ENCODE results near the gene USP48. TPM values are rescaled to one million over a fixed set of nuclear protein-coding genes. Genes with fewer than 3 reads are reported as not detected.

The USP48 gene
- total and polyA plus RNA-seq, 2 of the 4 experiments (the other 2 are of a cell fraction) = 24.7 to 25.0 TPM

- H3K4me1 ChIP-seq (ENCODE audit: control insufficient read depth, insufficient read depth, low read length) = no peaks in the 10 kb centered on the region
- no peak overlapping the region for H4K8ac ChIP-seq (ENCODE audit: low read depth in 2 of 2, low read length in 2 of 2)
- ChIA-PET CTCF (no interaction called here), POLR2A (ENCODE audit: unreplicated experiment) (no interaction called here)
- no peak overlapping the region for H3K4me3 ChIP-seq (ENCODE audit: insufficient read depth, low read depth, low read length)
- H3K56ac ChIP-seq (ENCODE audit: extremely low read depth, insufficient read depth, low read length) = no peak overlapping the region
- no peak overlapping the region for H4K5ac ChIP-seq (ENCODE audit: low read depth, low read length)
- dilution Hi-C loops (cut with HindIII; ENCODE audit: low sequenced_read_pairs, unreplicated experiment) (no loop called here), intact Hi-C loops (cut with micrococcal nuclease) (no loop called here), in situ Hi-C loops (cut with MboI; ENCODE audit: low sequenced_read_pairs) (no loop called here)
- ATAC-seq (ENCODE audit: low read depth) (no peak), DNase-seq (no peak)
- no peaks in the 10 kb centered on the region for H3K9me3 ChIP-seq (ENCODE audit: control insufficient read depth, insufficient read depth, low read length)
- H2BK20ac ChIP-seq (ENCODE audit: low read depth, low read length) = no peak overlapping the region
- 40% methylated on average over 2 of the region's 6 CpGs; no CpG with 5 or more reads in 1 of the 2 experiments for WGBS, 2 experiments (ENCODE audit: extremely low coverage in 2 of 2, insufficient read length in 1 of 2)
- peaks cover 3% of the 10 kb centered on the region; the same call in 1 of the 2 replicates for H4K20me1 ChIP-seq (ENCODE audit: insufficient read depth, low read length)
- no peak overlapping the region for H2BK5ac ChIP-seq (ENCODE audit: low read depth, low read length, poor library complexity, severe bottlenecking)
- no peaks in the 10 kb centered on the region; the same call in 1 of the 2 replicates for H3K9me1 ChIP-seq (ENCODE audit: insufficient read depth, low read length)
- H2AFZ ChIP-seq (replicated peaks; ENCODE audit: low read length, poor library complexity) = no peak overlapping the region
- no peaks in the 10 kb centered on the region for H3K79me1 ChIP-seq (ENCODE audit: low read depth in 1 of 2, low read length in 2 of 2)
- no peak overlapping the region for H3K4me2 ChIP-seq (ENCODE audit: low read depth, low read length)
- H3K23ac ChIP-seq (ENCODE audit: low read depth, low read length) = no peak overlapping the region
- H3K18ac ChIP-seq (ENCODE audit: low read depth, low read length) = no peak overlapping the region
- H2AK9ac ChIP-seq (replicated peaks; ENCODE audit: low read depth, low read length, poor library complexity) = no peak overlapping the region
- no peak overlapping the region for H3K9ac ChIP-seq (ENCODE audit: low read depth, low read length)
- no peak overlapping the region for H3K27ac ChIP-seq (ENCODE audit: insufficient read depth, low read length)
- H3K4ac ChIP-seq (ENCODE audit: low read depth, low read length) = no peak overlapping the region
- BruUV-seq (replicated peaks) = no TSS peak
- peaks cover 75% of the 10 kb centered on the region for H3K27me3 ChIP-seq (ENCODE audit: control insufficient read depth, insufficient read depth, low read length)
- no peak overlapping the region for H4K91ac ChIP-seq (ENCODE audit: insufficient read depth, low read depth, low read length)
- H2AK5ac ChIP-seq (ENCODE audit: low read depth, low read length) = no peak overlapping the region
- H2BK120ac ChIP-seq (ENCODE audit: low read depth, low read length) = no peak overlapping the region
- no peak overlapping the region for H3K14ac ChIP-seq (replicated peaks; ENCODE audit: low read depth, low read length)
- no peaks in the 10 kb centered on the region for H3K36me3 ChIP-seq (ENCODE audit: control insufficient read depth, insufficient read depth, low read length)
- no peak overlapping the region for H2BK15ac ChIP-seq (ENCODE audit: low read depth, low read length)
- no peak for TF ChIP-seq CEBPB (IDR thresholded peaks at IDR 0.05; ENCODE audit: low read depth, low read length)
- no peak for TF ChIP-seq BHLHE40 (IDR thresholded peaks at IDR 0.05; ENCODE audit: low read depth, low read length)
- no peak for TF ChIP-seq MAZ (IDR thresholded peaks at IDR 0.05; ENCODE audit: borderline replicate concordance, low read depth, low read length)
- TF ChIP-seq RFX5 (IDR thresholded peaks at IDR 0.05; ENCODE audit: low read depth, low read length) = no peak
- no peak for TF ChIP-seq CHD1 (IDR thresholded peaks at IDR 0.05; ENCODE audit: low read depth, low read length)
- no peak for TF ChIP-seq MXI1 (IDR thresholded peaks at IDR 0.05; ENCODE audit: borderline replicate concordance, low read depth, low read length)
- TF ChIP-seq RAD21 (IDR thresholded peaks at IDR 0.05; ENCODE audit: low read length) = no peak
- TF ChIP-seq SMC3 (IDR thresholded peaks at IDR 0.05; ENCODE audit: low read depth, low read length) = no peak
- TF ChIP-seq, protein P1, sequence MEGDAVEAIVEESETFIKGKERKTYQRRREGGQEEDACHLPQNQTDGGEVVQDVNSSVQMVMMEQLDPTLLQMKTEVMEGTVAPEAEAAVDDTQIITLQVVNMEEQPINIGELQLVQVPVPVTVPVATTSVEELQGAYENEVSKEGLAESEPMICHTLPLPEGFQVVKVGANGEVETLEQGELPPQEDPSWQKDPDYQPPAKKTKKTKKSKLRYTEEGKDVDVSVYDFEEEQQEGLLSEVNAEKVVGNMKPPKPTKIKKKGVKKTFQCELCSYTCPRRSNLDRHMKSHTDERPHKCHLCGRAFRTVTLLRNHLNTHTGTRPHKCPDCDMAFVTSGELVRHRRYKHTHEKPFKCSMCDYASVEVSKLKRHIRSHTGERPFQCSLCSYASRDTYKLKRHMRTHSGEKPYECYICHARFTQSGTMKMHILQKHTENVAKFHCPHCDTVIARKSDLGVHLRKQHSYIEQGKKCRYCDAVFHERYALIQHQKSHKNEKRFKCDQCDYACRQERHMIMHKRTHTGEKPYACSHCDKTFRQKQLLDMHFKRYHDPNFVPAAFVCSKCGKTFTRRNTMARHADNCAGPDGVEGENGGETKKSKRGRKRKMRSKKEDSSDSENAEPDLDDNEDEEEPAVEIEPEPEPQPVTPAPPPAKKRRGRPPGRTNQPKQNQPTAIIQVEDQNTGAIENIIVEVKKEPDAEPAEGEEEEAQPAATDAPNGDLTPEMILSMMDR (conservative IDR thresholded peaks at IDR 0.05; ENCODE audit: low read depth, low read length) = no peak
- no peak for TF ChIP-seq RCOR1 (IDR thresholded peaks at IDR 0.05; ENCODE audit: insufficient replicate concordance, low read length)
- no peak for TF ChIP-seq POLR2A (IDR thresholded peaks at IDR 0.05; ENCODE audit: low read depth, low read length)
- TF ChIP-seq, protein P2, sequence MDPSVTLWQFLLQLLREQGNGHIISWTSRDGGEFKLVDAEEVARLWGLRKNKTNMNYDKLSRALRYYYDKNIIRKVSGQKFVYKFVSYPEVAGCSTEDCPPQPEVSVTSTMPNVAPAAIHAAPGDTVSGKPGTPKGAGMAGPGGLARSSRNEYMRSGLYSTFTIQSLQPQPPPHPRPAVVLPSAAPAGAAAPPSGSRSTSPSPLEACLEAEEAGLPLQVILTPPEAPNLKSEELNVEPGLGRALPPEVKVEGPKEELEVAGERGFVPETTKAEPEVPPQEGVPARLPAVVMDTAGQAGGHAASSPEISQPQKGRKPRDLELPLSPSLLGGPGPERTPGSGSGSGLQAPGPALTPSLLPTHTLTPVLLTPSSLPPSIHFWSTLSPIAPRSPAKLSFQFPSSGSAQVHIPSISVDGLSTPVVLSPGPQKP (IDR thresholded peaks at IDR 0.05; ENCODE audit: borderline replicate concordance, low read depth, low read length) = no peak
- TF ChIP-seq NFE2L2 (IDR thresholded peaks at IDR 0.05; ENCODE audit: low read depth, low read length) = no peak
- TF ChIP-seq MAFK (IDR thresholded peaks at IDR 0.05; ENCODE audit: low read depth, low read length) = no peak
- no peak for TF ChIP-seq FOS (IDR thresholded peaks at IDR 0.05; ENCODE audit: low read depth, low read length)
Measured at GRCh38 chr1:21662426-21663247, 120.3 kb downstream of the USP48 start.

All from IMR-90 (cell line).